ENCODE data around the gene EFCAB14.

- no peak for TF ChIP-seq CTCF (conservative IDR thresholded peaks at IDR 0.05; ENCODE audit: low read length)
- no peak for TF ChIP-seq EZH2phosphoT487 (IDR thresholded peaks at IDR 0.05; ENCODE audit: borderline replicate concordance, low read depth, low read length)
Measured at GRCh38 chr1:46723901-46724300, 5.0 kb upstream of the EFCAB14 start.
